HG03025 (cell line): ENCODE data around the gene RLBP1.

ENCODE experiments used
- ATAC-seq: cut with Tn5 transposase; IDR thresholded peaks from one replicate; pipeline ENCODE4 v1.9.1; 2021; ENCODE audit warnings: mild to moderate bottlenecking, moderate library complexity; ENCODE audit not compliant: unreplicated experiment, low FRiP score

RLBP1 gene

GRCh38 chr15:89179966-89180875 lies 41.2 kb downstream of the RLBP1 start:
- ATAC-seq: no peak

DNA sequence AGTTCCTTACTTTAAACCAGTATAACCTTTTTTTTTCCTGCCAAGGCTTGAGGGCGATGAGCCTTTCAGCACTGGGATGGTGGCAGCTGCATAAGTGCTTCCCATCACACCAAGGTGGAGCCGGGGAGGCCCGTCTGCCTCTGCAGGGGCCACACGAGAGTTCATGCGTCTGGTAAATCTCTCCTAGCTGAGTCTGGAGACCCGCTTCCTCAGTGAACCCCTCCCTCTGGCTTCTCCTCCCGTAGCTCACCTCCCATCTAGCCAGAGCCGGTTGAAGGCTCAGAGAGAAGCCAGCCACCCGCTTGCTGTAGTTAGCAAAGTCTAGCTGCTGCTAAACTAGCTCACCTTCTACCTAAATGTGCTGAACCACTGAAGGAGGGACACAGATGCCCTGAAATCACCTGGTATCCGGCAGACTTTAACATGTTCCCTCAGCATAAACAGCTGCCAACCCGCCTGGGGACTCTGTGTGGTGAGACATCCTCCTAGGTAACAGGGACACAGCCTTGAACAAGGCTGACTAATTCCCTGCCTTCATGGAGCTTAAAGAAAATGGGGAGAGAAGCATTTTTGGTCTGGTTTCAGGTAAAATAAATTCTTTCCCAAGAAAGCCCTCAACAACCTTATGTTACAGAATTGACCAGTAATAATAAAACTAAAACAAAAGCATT lies 42.9 kb downstream of the RLBP1 start:
- ATAC-seq: no peak

- no peak for ATAC-seq
These were observed 43.6 kb downstream of the RLBP1 start for GRCh38 chr15:89177633-89178306.

GRCh38 chr15:89177116-89177515 lies 44.3 kb downstream of the RLBP1 start:
- no peak for ATAC-seq

- no peak for ATAC-seq
These were observed 45.7 kb downstream of the RLBP1 start for GRCh38 chr15:89175617-89176191.

DNA sequence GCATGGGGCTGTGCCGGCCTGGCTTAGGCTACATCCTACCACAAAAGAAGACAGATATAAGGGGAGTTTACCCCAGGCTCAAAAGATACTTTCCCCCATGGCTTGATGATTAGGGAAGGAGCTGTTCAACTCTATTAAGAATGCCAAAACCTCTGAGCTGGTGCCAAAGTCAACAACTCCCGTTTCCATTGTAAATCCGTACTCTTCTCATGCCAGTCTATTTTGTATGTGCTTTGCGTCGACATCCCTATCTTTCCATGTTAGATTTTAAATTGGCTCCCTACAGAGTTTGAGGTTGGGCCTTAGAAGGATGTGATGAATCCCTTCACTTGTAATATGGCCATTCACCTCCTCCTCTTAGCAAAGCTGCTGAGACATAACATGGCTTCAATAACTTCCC lies 46.9 kb downstream of the RLBP1 start:
- no peak for ATAC-seq

GRCh38 chr15:89172921-89173320 lies 48.5 kb downstream of the RLBP1 start:
- no peak for ATAC-seq

DNA sequence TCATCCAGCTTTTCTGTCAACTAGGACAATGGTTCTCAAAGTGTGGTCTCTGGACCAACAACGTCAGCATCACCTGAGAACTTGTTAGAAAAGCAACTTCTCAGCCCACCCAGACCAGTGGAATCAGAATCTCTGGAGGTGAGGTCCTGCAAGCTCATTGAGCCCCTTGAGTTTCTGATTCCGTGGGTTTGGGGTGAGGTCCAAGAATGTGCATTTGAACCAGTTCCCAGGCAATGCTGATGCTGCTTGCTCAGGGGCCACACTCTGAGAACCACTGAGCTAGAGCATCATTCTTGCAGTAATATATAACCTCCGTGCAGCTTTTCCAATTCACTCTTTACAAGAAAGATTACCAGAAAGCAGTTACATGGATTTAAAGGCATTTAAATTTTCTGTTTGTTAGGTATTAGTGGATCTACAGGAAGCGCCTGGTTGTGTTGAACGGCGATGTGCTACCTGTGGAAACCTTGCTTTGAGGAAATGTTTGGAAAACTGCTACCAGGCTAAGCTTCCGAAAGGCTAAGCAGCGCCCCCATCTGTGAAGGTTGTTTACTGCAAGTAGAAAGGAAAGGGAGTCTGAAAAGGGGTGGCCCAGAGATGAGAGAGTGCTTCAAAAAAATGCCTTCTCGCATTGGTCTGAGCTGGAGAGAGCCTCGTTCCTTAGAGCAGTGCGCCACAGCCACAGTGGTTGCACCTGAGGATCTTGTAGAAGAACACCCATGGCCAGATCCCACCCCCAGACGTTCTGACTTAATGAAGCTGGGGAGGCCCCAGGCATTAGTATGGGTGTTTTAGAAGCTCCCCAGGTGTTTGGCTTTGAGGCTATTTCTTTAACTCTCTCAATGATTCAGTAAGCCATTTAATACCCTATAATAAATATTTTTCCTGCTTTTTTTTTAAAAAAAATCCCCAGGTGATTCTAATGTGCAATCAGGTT lies 50.0 kb downstream of the RLBP1 start:
- no peak for ATAC-seq

- ATAC-seq: no peak
These were observed 51.0 kb downstream of the RLBP1 start for GRCh38 chr15:89170364-89170763.

GRCh38 chr15:89168316-89168833 lies 53.0 kb downstream of the RLBP1 start:
- no peak for ATAC-seq

DNA sequence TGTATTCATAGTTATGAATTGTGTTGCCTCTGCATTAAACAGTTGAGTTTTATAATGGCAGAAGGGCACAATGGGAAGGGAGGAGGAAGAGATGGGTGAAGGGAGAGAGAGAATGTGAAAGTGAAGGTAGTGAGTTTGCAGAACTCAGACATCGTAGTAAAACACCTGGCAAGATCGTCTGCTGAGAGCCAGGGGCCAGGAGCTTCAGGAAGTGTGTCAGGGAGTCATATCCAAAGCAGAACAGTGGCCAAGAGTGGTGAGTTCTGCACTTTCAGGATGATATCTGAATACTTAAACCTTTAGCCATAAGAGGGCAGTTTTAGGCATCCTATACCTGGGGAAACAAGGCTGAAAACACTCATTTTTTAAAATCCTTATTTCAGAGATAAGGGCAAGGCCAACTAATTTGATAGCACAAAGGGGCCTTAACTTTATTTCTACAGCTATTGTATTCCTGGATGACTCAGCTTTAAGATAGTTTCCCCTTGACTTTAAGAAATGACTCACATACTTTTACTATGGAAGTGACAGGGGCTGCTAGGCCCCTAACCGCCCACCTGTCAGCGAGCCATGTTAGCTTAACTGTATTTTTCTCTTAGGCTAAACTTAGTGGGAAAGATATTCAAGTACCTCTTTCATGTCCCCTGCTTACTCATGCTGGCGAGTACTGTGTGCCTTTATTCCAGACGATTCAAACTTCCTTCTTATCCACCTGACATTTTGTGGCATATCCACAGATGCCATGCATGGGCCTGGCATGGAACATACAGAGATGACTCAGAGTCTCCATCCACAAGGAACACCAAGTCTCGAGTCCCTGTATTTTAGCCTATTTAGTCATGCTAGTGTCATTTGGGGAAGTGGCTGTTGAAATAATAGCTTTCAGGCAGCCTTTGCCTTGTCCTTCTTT lies 53.9 kb downstream of the RLBP1 start:
- peak; percentile 52 for ATAC-seq

- ATAC-seq: no peak
These were observed 55.7 kb downstream of the RLBP1 start for GRCh38 chr15:89165677-89166076.

DNA sequence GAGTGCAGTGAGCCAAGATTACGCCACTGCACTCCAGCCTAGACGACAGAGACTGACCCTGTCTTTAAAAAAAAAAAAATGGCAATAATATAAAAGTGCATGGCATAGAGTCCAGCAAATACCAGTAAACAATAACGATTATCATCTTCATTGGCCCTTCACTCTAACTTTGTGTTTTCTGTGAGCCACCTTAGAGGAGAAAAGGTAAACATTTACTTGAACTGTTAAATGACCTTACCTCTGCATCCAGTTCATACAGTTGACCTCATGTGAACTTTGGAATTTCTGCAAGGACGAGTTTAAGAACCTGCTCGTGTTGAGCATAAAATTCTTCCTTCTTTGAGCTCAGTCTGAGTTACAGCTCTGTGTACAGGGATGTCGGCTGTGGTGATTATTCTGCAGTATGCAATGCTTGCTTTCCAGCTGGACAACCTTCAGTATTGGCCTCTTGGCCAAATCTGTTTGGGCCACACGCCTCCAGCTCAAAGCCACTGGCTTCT lies 56.6 kb downstream of the RLBP1 start:
- ATAC-seq: no peak

GRCh38 chr15:89163271-89164055 lies 57.9 kb downstream of the RLBP1 start:
- ATAC-seq: no peak

- ATAC-seq: no peak
These were observed 59.7 kb downstream of the RLBP1 start for GRCh38 chr15:89161666-89162065.
